ENCODE results near the gene NQO1.

NQO1 gene

GRCh38 chr16:69662901-69663300, 63.5 kb downstream of the NQO1 start:
- peaks cover 35% of the 10 kb centered on the region; the same call in 1 of the 2 replicates for H3K36me3 ChIP-seq (ENCODE audit: insufficient read depth, low read length)
- H3K4me2 ChIP-seq (ENCODE audit: low read depth, low read length, poor library complexity, severe bottlenecking) = no peak overlapping the region
- no peaks in the 10 kb centered on the region for H3F3A ChIP-seq (ENCODE audit: low read depth)
- no peak overlapping the region for H3K9ac ChIP-seq (ENCODE audit: low read depth, low read length, poor library complexity, severe bottlenecking)
- no peak overlapping the region for H3K4me3 ChIP-seq (ENCODE audit: low read length, poor library complexity, severe bottlenecking)
- no peaks in the 10 kb centered on the region for H3K9me3 ChIP-seq (ENCODE audit: insufficient read depth, low read depth, low read length)
- no peaks in the 10 kb centered on the region for H3K79me2 ChIP-seq (ENCODE audit: insufficient read depth, low read length)
- H3K27me3 ChIP-seq (ENCODE audit: insufficient read depth, low read length, poor library complexity, severe bottlenecking) = no peaks in the 10 kb centered on the region
- no peaks in the 10 kb centered on the region for H3K9me2 ChIP-seq (replicated peaks; ENCODE audit: low read depth, low read length)
- no peaks in the 10 kb centered on the region for H4K20me1 ChIP-seq (ENCODE audit: insufficient read depth, low read length, poor library complexity, severe bottlenecking)
- no peaks in the 10 kb centered on the region for H3K4me1 ChIP-seq (ENCODE audit: insufficient read depth, low read length, poor library complexity, severe bottlenecking)
- TF ChIP-seq EZH2phosphoT487 (IDR thresholded peaks at IDR 0.05; ENCODE audit: borderline replicate concordance) = no peak
- TF ChIP-seq, protein P1, sequence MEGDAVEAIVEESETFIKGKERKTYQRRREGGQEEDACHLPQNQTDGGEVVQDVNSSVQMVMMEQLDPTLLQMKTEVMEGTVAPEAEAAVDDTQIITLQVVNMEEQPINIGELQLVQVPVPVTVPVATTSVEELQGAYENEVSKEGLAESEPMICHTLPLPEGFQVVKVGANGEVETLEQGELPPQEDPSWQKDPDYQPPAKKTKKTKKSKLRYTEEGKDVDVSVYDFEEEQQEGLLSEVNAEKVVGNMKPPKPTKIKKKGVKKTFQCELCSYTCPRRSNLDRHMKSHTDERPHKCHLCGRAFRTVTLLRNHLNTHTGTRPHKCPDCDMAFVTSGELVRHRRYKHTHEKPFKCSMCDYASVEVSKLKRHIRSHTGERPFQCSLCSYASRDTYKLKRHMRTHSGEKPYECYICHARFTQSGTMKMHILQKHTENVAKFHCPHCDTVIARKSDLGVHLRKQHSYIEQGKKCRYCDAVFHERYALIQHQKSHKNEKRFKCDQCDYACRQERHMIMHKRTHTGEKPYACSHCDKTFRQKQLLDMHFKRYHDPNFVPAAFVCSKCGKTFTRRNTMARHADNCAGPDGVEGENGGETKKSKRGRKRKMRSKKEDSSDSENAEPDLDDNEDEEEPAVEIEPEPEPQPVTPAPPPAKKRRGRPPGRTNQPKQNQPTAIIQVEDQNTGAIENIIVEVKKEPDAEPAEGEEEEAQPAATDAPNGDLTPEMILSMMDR (conservative IDR thresholded peaks at IDR 0.05; ENCODE audit: low read length) = no peak
- H2AFZ ChIP-seq (ENCODE audit: low read length) = no peak overlapping the region

DNA sequence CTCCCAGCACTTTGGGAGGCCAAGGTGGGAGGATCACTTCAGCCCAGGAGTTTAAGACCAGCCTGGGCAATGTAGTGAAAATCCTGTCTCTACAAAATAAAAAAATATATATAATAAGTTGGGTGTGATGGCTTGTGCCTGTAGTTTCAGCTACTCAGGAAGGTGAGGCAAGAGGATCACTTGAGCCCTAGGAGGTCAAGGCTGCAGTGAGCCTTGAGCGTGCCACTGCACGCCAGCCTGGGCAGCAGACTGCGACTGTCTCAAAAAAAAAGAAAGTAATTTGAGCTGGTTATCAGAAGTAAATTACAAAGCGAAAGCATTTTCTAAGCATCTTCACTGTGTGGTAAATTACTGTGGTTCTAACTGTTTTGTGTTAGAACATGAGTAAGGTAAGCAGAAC, 66.2 kb downstream of the NQO1 start:
- no peaks in the 10 kb centered on the region for H3K79me2 ChIP-seq (ENCODE audit: insufficient read depth, low read length)
- H3K4me1 ChIP-seq (ENCODE audit: insufficient read depth, low read length, poor library complexity, severe bottlenecking) = no peaks in the 10 kb centered on the region
- H4K20me1 ChIP-seq (ENCODE audit: insufficient read depth, low read length, poor library complexity, severe bottlenecking) = no peaks in the 10 kb centered on the region
- TF ChIP-seq EZH2phosphoT487 (IDR thresholded peaks at IDR 0.05; ENCODE audit: borderline replicate concordance) = no peak
- TF ChIP-seq, protein P1 (conservative IDR thresholded peaks at IDR 0.05; ENCODE audit: low read length) = no peak
- H3K9me3 ChIP-seq (ENCODE audit: insufficient read depth, low read depth, low read length) = no peaks in the 10 kb centered on the region
- no peak overlapping the region for H3K4me2 ChIP-seq (ENCODE audit: low read depth, low read length, poor library complexity, severe bottlenecking)
- H3K36me3 ChIP-seq (ENCODE audit: insufficient read depth, low read length) = peaks cover 51% of the 10 kb centered on the region; the same call in 1 of the 2 replicates
- H3K27me3 ChIP-seq (ENCODE audit: insufficient read depth, low read length, poor library complexity, severe bottlenecking) = no peaks in the 10 kb centered on the region
- no peak overlapping the region for H3K4me3 ChIP-seq (ENCODE audit: low read length, poor library complexity, severe bottlenecking)
- H3K9ac ChIP-seq (ENCODE audit: low read depth, low read length, poor library complexity, severe bottlenecking) = no peak overlapping the region
- H3K9me2 ChIP-seq (replicated peaks; ENCODE audit: low read depth, low read length) = no peaks in the 10 kb centered on the region
- H2AFZ ChIP-seq (ENCODE audit: low read length) = no peak overlapping the region
- H3F3A ChIP-seq (ENCODE audit: low read depth) = no peaks in the 10 kb centered on the region
